ENCODE measurements around the gene NFIB.

The NFIB gene

GRCh38 chr9:14209399-14210345, 104.3 kb downstream of the NFIB start:
- peak; percentile 7 for DNase-seq

DNA sequence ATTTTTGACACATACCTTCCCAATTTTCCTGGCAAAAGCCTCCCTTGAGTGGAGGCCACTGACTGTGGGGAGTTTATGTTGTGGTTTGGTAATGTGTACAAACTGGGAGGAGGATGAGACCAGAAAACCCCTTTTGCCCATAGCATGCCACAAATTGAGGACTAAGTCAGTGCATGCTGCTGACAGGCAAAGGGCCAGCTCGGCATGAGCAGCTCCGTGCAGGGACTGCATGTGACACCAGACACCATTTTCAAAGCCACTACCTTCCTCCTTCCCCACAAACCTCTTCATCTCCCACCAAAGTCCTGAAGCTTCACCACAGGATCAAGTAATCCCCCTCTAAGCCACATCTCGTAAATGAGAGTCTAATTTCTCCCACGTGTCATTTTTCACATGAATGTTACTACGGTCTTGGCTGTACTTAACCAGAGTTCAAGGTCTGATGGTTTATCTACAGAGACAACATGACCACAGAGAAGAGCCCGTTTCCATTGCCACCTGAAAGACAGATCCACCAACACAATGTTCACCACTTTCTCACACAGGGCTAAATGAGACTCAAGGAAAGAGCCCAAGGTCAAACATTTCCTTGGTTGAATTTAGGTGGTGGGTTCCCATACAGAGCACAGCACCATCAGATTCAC, 106.5 kb downstream of the NFIB start:
- no peak for DNase-seq

DNA sequence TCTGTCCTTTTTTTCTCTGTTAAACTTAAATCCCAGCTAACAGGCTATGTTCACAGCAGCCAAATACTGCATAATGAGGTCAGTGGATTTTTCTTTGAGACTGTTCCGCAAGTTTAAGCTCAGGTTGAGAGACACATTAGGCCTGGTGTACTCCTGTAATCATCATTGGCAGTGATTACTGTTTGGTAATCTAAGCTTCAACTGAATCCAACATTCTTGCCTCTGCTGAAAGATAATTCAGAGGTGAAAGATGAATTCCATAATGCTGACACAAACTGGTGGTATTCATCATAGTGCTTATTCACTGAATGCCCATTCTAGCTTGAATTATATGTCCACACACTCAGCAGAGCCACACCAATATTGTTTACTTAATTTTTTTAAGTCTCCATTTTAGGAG, 108.5 kb downstream of the NFIB start:
- DNase-seq: no peak

DNA sequence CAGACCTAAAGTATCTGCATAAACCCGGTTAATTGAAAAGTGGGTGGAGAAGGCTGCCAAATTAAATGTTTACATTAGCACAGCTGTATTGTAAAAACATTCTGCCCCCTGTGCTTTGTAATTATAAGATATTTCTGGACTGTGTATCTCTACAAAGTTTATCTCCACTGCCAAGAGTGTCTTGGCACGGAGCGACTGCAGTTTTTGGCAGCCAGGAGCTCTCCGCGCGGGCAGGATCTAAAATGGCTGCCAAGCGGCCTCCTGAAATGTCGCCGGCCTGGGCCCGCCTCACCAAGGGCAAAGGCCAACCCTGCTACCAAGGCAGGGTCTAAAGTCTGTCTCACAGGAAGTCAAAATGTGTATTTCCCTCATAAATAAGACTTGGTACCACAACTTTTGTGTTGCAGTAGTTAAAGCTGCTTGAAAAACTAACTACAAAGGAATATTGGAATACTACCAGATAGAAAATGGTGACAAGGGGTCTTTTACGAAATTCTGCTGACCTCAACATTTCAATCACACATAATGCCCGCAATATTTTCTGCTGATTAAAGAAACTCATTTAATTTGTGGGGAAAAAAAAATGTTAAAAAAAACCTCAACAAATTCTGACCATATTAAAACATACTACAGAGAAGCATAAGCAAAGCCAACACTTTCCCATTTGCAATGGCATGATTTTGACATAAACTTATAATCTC, 110.4 kb downstream of the NFIB start:
- DNase-seq: no peak

DNA sequence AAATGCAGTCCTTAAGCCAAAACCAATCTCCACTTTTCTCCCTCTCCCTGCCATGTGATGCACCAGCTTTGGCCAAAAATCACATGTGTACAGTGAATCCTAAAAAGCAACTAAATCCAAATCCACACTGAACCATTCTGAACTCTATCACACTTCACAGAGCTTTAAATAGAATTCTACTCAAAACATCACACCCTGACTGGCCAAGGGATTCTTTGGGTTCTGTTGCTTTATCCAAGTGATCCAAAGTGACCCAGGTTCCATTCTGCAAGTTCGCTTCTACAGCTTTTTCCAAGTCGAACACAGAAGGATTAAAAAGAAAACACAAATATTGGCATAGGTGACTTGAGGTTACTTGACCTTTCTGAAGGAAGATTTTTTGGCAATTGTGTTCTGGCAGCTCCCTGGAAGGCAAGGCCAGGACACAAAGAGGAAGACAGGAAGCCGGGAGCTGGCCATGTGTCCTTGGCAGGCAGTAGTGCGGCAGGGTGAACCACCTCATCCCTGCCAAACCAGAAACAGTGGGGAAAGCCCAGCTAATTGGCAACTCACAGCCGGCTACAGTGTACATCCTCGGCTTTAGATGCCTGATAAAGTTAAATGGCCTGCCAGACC, 115.0 kb downstream of the NFIB start:
- DNase-seq: no peak

- no peak for DNase-seq
Observed at GRCh38 chr9:14198047-14198840, 115.7 kb downstream of the NFIB start.

- DNase-seq: no peak
Observed at GRCh38 chr9:14197325-14197858, 116.5 kb downstream of the NFIB start.

DNA sequence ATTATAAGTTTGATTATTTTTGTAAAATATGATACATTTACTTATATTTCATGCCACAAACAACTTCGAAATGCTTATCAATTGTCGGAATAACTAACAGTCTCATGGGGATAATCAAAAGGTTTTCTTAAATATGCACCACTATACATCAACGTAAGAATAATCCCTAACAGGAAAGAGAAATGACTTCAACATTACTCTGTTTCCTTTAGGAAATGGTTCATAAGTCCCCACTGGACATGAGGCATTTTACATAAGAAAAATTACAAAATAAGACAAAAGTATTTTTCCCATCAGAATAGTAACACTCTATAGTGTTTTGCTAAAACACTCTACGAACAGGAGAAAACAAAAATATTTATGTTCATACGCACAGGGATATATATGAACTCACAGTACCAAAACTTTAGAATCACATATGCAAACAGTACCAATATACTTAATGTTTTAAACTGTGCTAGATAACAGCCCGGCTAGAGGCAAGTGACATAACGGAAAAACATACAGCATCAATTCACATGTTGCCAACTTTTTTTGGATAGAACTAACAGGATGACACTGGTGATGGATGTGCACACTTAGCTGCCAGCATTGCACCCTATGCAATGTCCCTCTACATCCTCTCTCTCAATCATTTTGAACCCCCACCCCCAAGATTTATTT, 120.5 kb downstream of the NFIB start:
- DNase-seq: no peak

DNA sequence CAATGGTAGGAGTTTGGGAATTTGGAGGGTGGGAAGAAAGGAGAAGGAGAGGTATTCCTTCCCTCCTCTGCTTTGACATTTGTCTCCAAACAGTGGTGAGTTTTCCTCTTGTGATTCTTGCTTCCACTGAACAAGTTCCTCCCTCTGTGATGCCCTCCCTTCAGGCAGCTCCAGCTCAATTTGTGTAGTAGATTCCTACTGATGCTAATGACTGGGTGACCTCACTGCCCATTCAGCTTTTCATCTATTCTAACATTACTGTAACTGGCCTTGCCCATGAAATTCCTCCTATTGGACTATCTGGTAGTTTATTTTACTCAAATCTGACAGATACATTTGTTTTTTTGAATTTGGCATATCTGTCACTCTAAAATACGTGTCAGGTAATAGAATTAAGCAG, 121.4 kb downstream of the NFIB start:
- no peak for DNase-seq

DNA sequence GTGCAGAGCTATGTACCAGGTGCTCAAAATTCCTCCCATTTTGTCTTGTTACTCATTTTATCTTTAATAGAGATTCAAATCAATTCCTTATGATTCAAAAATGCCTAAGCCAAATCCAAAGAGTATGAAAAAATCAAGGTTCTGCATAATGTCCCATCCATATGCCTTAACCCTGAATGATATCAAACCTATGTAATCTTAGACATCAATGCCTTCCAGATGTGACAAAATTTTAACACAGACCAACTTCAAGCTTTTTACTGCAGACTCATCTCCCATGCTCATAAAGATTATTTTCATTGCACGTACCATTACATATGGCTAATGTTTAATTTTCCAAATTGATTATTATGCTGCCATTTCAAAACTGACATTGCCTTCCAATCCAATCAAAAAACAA, 122.4 kb downstream of the NFIB start:
- no peak for DNase-seq

GRCh38 chr9:14190240-14190639, 123.7 kb downstream of the NFIB start:
- no peak for DNase-seq

GRCh38 chr9:14189578-14189977, 124.4 kb downstream of the NFIB start:
- DNase-seq: no peak

DNA sequence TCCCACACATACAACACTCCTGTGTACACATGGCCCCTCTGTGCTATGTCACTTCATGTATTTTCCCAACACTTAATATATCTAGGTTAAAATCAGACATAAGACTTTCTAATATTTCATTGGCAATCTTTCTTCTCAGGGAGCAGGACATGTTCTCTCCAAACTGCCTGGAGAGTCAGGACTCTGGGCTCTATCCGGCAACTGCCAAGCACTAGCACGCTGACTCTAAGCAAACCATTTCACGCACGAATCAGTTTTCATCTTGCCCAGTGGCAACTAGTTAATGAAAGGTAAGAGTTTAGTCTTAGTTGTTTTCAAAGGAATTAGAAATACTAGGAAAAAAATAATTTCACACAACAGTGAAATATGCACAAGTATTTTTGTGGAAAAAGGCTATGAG, 124.8 kb downstream of the NFIB start:
- no peak for DNase-seq

- no peak for DNase-seq
Observed at GRCh38 chr9:14188538-14188937, 125.4 kb downstream of the NFIB start.

- DNase-seq: no peak
Observed at GRCh38 chr9:14188011-14188410, 125.9 kb downstream of the NFIB start.

DNA sequence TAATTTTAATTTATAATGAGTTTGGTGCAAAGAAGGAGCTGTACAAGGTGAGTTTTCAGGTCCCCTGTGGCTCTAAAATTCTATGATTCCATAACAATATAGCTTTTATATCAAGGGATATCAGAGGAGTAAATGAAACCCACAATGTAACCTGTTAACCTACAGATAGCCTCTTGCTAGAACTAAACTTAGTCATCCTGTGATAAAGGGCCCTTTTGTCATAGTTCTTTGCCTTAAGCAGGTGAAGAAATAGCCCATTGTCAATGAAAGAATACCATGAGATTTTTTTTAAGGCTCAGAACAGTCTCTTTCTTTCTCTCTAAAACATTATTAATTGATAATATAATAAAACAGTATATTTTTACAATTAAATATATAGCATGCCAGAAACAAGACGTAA, 127.8 kb downstream of the NFIB start:
- no peak for DNase-seq

DNA sequence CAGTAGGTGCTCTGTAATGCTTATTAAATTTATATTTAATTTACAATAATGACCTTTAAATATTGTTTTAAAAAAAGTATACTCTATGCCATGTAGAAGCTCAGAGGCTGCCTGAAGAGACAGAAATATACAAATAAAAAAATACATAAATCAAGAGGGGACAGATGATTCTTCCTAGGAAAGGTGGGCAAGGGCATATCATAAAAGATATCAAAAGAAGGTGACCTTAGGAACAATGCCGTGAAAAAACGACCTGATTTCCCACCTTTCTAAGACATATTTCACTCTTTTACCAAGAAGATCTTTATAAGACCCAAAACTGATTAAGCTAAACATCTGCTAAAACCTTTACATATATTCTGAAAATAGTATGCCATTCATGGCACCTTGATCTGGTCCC, 128.9 kb downstream of the NFIB start:
- no peak for DNase-seq

- no peak for DNase-seq
Observed at GRCh38 chr9:14183001-14183400, 130.9 kb downstream of the NFIB start.

DNA sequence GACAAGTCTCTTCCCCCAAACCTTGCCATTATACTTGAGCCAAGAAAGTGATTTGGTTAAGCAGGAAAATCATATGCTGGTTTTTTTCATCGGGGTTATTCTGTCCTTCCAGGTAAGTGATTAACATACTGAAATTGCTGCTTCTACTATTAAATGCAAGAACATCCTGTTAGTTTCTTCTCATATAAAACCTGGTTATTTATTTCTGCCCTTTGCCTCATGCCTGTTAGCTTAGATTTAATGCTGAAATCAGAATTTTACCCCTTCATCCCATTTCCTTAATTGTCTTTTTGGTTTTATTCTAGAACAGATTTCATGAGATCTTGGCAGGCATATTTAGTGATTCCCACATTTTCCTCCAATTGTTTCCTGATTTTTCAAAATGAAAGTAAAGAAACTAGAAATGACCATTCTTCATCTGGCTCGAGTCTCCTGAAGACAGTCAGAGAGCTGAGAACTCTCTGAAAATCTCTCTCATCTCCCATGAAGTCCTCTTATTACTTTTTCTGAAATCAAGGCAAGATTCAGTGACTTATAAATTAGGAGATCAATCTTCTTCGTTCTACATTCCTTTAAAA, 132.9 kb downstream of the NFIB start:
- DNase-seq: no peak

GRCh38 chr9:14180093-14180959, 133.6 kb downstream of the NFIB start:
- DNase-seq: peak; percentile 62
